H1 (cell line): ENCODE data around the gene POLR3GL. TPM values are rescaled to one million over a fixed set of nuclear protein-coding genes. Genes with fewer than 3 reads are reported as not detected.
A peak's percentile ranks its signal among the peaks of the same experiment; 100 is the strongest.

Experiments used
- GTF2F1 ChIP-seq: IDR thresholded peaks from 2 replicates; pipeline ENCODE4 v1.6.1; 2012; ENCODE audit warnings: low read depth, low read length, improper control_type of control experiment, borderline replicate concordance
- TAF1 ChIP-seq: IDR thresholded peaks from 2 replicates; pipeline ENCODE4 v1.6.1; 2011; ENCODE audit warnings: mild to moderate bottlenecking, low read depth, low read length
- polyA plus RNA-seq, 7 experiments: library from polyadenylated mRNA; depleted of rRNA in 3 of 7; stranded (reverse) in 5 of 7; unstranded in 2 of 7; fragments of >200 nt in 5 of 7; fragments of 200-250 nt in 2 of 7; gene quantifications; 1 replicate in 5 of 7; 2 replicates in 1 of 7; 4 replicates in 1 of 7; pipeline versions ENCODE4 v1.2.1 to v1.2.3, GENCODE V29; 2011 to 2013; ENCODE audit warnings: missing spikeins in 2 of 7, mixed read lengths in 2 of 7
- total RNA-seq: library from RNA; stranded (reverse); fragmentation: NEBNext Ultra II Directional; extraction: Animal tissue kit (Norgen Biotek cat#: 25700); gene quantifications from 2 replicates; pipeline ENCODE4 v1.2.1, GENCODE V29; 2021
- TF ChIP-seq, protein P1 (sequence below), 3 experiments: IDR thresholded peaks; 1 replicate in 2 of 3; 2 replicates in 1 of 3; pipeline versions ENCODE4 v1.5.1 to v1.6.1; 2011; ENCODE audit warnings: low read length in 3 of 3, mild to moderate bottlenecking in 3 of 3, inconsistent platforms in 2 of 3, low read depth in 1 of 3, moderate library complexity in 1 of 3; ENCODE audit not compliant: insufficient read depth in 1 of 3; ENCODE audit errors: control extremely low read depth in 1 of 3
- TF ChIP-seq, protein P2 (sequence below): IDR thresholded peaks from 2 replicates; pipeline ENCODE4 v1.6.1; 2012; ENCODE audit warnings: inconsistent platforms

POLR3GL gene
- total and polyA plus RNA-seq, 2 of the 8 experiments (the other 6 are each of a cell fraction or from before 2014, with no cell fraction given): 3.1 to 3.9 TPM

DNA sequence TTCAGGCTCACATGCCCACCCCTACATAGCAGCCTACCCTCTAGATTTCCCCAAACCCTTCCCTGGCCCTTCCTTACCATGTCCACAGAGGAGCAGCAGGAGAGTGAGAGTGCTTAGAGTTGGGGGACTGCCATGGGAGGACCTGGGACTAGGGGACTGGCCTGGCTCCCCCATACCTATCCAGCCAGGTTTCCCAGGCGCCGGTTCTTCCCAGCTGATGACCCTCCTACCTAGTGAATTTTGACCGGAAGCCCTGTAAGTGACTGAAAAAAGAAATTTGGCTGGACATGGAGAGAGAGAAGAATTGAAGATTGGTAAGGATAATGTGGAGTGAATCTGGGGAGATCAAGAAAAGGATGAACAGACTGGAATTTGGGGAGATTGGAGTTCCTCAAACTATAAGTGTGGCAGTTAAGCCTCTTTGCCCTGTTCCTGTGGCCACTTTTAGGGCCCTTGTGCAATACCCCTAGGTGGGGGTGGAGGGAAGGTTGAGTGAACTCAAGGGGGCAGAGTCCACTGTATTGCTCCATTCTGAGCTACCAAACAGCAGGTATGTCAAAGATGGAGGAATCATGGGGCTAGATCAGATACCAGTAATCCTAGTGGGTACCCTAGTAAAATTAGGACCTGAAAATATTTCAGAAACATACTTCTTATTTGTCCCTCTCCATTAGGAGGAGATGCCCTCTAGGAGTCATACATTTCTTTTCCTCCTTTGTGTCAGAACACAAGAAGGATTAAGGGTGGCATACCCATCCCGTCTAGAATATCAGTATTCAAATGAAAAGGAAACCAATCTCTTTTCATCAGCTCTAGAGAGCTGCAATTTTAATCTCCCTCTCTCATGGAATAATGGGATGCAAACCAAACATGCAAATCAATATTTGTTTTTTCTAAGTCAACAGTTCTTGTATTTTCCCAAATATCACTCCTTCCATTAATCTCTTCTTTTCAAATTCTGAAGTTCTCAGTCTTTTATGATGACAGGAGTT, 55.9 kb downstream of the POLR3GL start (continued):
- TF ChIP-seq, protein P1, sequence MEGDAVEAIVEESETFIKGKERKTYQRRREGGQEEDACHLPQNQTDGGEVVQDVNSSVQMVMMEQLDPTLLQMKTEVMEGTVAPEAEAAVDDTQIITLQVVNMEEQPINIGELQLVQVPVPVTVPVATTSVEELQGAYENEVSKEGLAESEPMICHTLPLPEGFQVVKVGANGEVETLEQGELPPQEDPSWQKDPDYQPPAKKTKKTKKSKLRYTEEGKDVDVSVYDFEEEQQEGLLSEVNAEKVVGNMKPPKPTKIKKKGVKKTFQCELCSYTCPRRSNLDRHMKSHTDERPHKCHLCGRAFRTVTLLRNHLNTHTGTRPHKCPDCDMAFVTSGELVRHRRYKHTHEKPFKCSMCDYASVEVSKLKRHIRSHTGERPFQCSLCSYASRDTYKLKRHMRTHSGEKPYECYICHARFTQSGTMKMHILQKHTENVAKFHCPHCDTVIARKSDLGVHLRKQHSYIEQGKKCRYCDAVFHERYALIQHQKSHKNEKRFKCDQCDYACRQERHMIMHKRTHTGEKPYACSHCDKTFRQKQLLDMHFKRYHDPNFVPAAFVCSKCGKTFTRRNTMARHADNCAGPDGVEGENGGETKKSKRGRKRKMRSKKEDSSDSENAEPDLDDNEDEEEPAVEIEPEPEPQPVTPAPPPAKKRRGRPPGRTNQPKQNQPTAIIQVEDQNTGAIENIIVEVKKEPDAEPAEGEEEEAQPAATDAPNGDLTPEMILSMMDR (IDR thresholded peaks at IDR 0.05; ENCODE audit: control extremely low read depth in 1 of 3, insufficient read depth in 1 of 3, low read depth in 1 of 3, low read length in 3 of 3): peak in 2 of 3 experiments; percentile 4 to 10; a peak in 2 of 4 replicates
- TF ChIP-seq GTF2F1 (no peak), TAF1 (no peak)
- TF ChIP-seq, protein P2, sequence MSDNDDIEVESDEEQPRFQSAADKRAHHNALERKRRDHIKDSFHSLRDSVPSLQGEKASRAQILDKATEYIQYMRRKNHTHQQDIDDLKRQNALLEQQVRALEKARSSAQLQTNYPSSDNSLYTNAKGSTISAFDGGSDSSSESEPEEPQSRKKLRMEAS: no peak
